Keratinocyte (primary cell): ENCODE measurements around the gene ZNF423. TPM values are rescaled to one million over a fixed set of nuclear protein-coding genes. Genes with fewer than 3 reads are reported as not detected.

ENCODE experiments used
- DNase-seq: peaks from one replicate; pipeline ENCODE4 v3.0.0-alpha.2; 2011; ENCODE audit warnings: low read depth, missing footprints, low spot score
- FAIRE-seq: peaks from 2 replicates; lab custom pipeline; 2011; peaks lifted over from hg19 to GRCh38; lab: Jason Lieb, UNC
- H2AFZ ChIP-seq: 2 replicates; pipeline ENCODE4 v1.6.0; 2012; ENCODE audit warnings: low read length, control low read depth, inconsistent platforms; ENCODE audit not compliant: control insufficient read depth
- H3K27ac ChIP-seq: 2 replicates; pipeline ENCODE4 v1.5.1; 2011; ENCODE audit warnings: low read length; ENCODE audit not compliant: control insufficient read depth, insufficient read depth
- H3K27me3 ChIP-seq: 3 replicates; pipeline ENCODE4 v1.6.0; 2011; ENCODE audit warnings: low read length; ENCODE audit not compliant: control insufficient read depth, insufficient read depth; ENCODE audit errors: extremely low read depth
- H3K36me3 ChIP-seq, 2 experiments: 2 replicates in 1 of 2; 3 replicates in 1 of 2; pipeline ENCODE4 v1.5.1; 2011; ENCODE audit warnings: low read length in 2 of 2, mild to moderate bottlenecking in 1 of 2; ENCODE audit not compliant: control insufficient read depth in 2 of 2, insufficient read depth in 2 of 2; ENCODE audit errors: extremely low read depth in 1 of 2
- H3K4me1 ChIP-seq: 3 replicates; pipeline ENCODE4 v1.5.1; 2011; ENCODE audit warnings: low read length; ENCODE audit not compliant: control insufficient read depth, insufficient read depth; ENCODE audit errors: extremely low read depth
- H3K4me2 ChIP-seq: 3 replicates; pipeline ENCODE4 v1.6.0; 2011; ENCODE audit warnings: low read depth, low read length; ENCODE audit not compliant: control insufficient read depth, insufficient read depth; ENCODE audit errors: extremely low read depth
- H3K4me3 ChIP-seq, 3 experiments: fragments of 200-600 bp in 1 of 3; sonication (generic) in 1 of 3; 2 replicates in 2 of 3; 3 replicates in 1 of 3; pipeline ENCODE4 v1.5.1; 2011 to 2016; ENCODE audit warnings: low read length in 3 of 3, mild to moderate bottlenecking in 3 of 3, control low read depth in 2 of 3, inconsistent platforms in 1 of 3, low read depth in 1 of 3, mixed read lengths in 1 of 3, mixed run types in 1 of 3, moderate library complexity in 1 of 3; ENCODE audit not compliant: control insufficient read depth in 2 of 3, insufficient read depth in 2 of 3; ENCODE audit errors: extremely low read depth in 1 of 3
- H3K79me2 ChIP-seq: 2 replicates; pipeline ENCODE4 v1.6.0; 2012; ENCODE audit warnings: low read length; ENCODE audit not compliant: control insufficient read depth, insufficient read depth
- H3K9ac ChIP-seq: 3 replicates; pipeline ENCODE4 v1.6.0; 2011; ENCODE audit warnings: low read length; ENCODE audit not compliant: control insufficient read depth, insufficient read depth; ENCODE audit errors: extremely low read depth
- H3K9me1 ChIP-seq: 3 replicates; pipeline ENCODE4 v1.6.0; 2011; ENCODE audit warnings: low read length; ENCODE audit not compliant: control insufficient read depth, insufficient read depth; ENCODE audit errors: extremely low read depth
- H3K9me3 ChIP-seq: 2 replicates; pipeline ENCODE4 v1.5.1; 2012; ENCODE audit warnings: low read depth, low read length; ENCODE audit not compliant: control insufficient read depth
- H4K20me1 ChIP-seq: 3 replicates; pipeline ENCODE4 v1.6.0; 2011; ENCODE audit warnings: low read length; ENCODE audit not compliant: control insufficient read depth, insufficient read depth; ENCODE audit errors: extremely low read depth
- EZH2 ChIP-seq: IDR thresholded peaks from one replicate; pipeline ENCODE4 v1.6.1; 2012; ENCODE audit warnings: inconsistent platforms, mild to moderate bottlenecking, low read length, moderate library complexity
- dilution Hi-C: fragments of 300-500 bp; cut with MboI; formaldehyde crosslinking; loops from one replicate; pipeline ENCODE4 v1.7.0; 2020; ENCODE audit warnings: low sequenced_read_pairs; ENCODE audit not compliant: extremely low pct_ligation_motif_present
- polyA plus RNA-seq, 5 experiments: library from polyadenylated mRNA; depleted of rRNA in 3 of 5; stranded (reverse) in 3 of 5; stranded (forward) in 1 of 5; unstranded in 1 of 5; fragments of >200 nt; gene quantifications; 1 replicate in 1 of 5; 2 replicates in 3 of 5; 3 replicates in 1 of 5; pipeline versions ENCODE4 v1.2.1 to v1.2.3, GENCODE V29; 2011 to 2012; ENCODE audit warnings: missing spikeins in 2 of 5, low read depth in 1 of 5, low replicate concordance in 1 of 5
- TF ChIP-seq, protein P1 (sequence below), 3 experiments: IDR thresholded peaks in 1 of 3; conservative IDR thresholded peaks in 1 of 3; optimal IDR thresholded peaks in 1 of 3; 2 replicates in 2 of 3; 3 replicates in 1 of 3; pipeline versions ENCODE3 to v1.5.1; 2011; ENCODE audit warnings: low read length in 3 of 3, mild to moderate bottlenecking in 3 of 3, moderate library complexity in 2 of 3, control low read depth in 1 of 3, inconsistent platforms in 1 of 3; ENCODE audit not compliant: insufficient read depth in 2 of 3; ENCODE audit errors: extremely low read depth in 1 of 3

Gene ZNF423
- polyA plus RNA-seq, 1 donor (not counting 4 experiments of a cell fraction or from before 2014, with no cell fraction given): 0.05 TPM

DNA sequence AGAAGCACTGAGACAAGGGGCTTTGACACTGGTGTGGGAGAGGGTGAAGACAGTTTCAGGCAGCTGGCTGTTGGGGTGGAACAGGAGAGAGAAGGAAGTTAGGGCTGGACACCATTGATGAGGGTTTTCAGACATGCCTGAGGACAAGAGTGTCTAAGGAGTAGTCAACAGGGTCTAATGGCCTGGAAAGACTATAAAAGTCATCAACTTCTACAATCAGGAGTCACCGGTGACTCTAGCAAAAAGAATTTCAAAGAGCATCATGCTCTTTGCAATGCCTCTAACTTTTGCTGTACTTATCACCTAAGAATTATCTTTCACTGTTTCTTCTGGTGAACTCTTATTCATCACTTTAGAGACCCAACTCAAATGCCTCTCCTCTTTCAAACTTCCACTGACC, 268.4 kb downstream of the ZNF423 start:
- DNase-seq: no peak
- H3K27ac ChIP-seq: no peak overlapping the region
- no peak overlapping the region for H3K4me2 ChIP-seq
- no peak overlapping the region for H3K9ac ChIP-seq
- FAIRE-seq: no peak
- no peaks in the 10 kb centered on the region for H4K20me1 ChIP-seq
- no peak overlapping the region for H3K4me3 ChIP-seq
- no peak overlapping the region for H2AFZ ChIP-seq
- no peaks in the 10 kb centered on the region for H3K36me3 ChIP-seq
- H3K9me1 ChIP-seq: no peaks in the 10 kb centered on the region
- dilution Hi-C loops: no loop called here
- no peaks in the 10 kb centered on the region for H3K27me3 ChIP-seq
- TF ChIP-seq, protein P1, sequence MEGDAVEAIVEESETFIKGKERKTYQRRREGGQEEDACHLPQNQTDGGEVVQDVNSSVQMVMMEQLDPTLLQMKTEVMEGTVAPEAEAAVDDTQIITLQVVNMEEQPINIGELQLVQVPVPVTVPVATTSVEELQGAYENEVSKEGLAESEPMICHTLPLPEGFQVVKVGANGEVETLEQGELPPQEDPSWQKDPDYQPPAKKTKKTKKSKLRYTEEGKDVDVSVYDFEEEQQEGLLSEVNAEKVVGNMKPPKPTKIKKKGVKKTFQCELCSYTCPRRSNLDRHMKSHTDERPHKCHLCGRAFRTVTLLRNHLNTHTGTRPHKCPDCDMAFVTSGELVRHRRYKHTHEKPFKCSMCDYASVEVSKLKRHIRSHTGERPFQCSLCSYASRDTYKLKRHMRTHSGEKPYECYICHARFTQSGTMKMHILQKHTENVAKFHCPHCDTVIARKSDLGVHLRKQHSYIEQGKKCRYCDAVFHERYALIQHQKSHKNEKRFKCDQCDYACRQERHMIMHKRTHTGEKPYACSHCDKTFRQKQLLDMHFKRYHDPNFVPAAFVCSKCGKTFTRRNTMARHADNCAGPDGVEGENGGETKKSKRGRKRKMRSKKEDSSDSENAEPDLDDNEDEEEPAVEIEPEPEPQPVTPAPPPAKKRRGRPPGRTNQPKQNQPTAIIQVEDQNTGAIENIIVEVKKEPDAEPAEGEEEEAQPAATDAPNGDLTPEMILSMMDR (optimal IDR thresholded peaks at IDR 0.05 in 1 of 3, IDR thresholded peaks at IDR 0.05 in 1 of 3, conservative IDR thresholded peaks at IDR 0.05 in 1 of 3; ENCODE audit: extremely low read depth in 1 of 3, insufficient read depth in 2 of 3, low read length in 3 of 3): no peak
- no peak for TF ChIP-seq EZH2
- no peaks in the 10 kb centered on the region for H3K9me3 ChIP-seq
- H3K79me2 ChIP-seq: no peaks in the 10 kb centered on the region
- H3K4me1 ChIP-seq: no peaks in the 10 kb centered on the region

DNA sequence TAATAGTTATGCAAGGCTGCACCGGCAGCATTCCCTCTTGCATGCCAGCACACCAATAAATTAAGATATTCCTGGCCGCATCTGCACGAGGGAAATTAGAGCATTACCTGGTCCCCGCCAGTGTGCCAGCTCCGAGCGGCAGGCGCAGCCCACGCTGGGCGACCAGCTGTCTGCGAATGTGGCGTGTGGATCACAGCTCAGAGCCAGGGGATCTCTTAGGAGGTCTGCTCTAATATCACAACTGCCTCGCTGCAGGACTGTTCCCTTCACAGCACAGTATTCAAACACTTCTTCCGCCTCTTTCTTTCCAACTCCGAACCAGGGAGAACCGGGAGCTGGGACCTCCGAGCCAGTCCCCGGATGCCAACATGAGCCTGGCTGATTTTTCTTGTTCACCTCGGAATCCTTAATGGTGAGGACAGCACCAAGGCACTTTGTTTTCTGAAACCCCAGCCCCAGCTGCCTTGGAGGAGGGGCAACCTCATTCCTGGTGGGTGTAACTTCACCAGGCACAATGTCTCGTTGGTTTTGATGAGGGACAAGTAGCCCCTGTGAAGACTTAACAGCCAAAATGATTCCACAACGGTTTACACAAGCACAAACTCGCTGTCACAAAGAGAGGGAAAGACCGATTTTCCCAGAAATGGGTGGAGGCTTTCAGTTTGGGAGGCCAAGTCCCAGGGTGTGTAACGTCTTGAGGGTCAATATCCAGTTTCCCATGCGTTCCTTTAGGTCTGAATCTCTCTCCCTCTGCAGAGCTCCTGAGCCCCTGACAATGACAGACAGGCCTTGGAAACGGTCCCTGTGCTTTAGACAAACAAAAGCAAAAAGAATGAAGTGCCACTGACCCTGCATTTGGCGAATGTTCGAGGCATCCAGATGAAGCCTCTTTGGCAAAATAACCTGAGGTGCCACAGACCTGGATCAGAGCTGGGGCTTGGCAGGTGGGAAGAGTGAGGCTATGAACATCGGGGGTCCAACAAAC, 269.2 kb downstream of the ZNF423 start:
- H3K27me3 ChIP-seq: no peaks in the 10 kb centered on the region
- no peak for DNase-seq
- H3K9me1 ChIP-seq: no peaks in the 10 kb centered on the region
- dilution Hi-C loops: no loop called here
- H3K4me1 ChIP-seq: no peaks in the 10 kb centered on the region
- no peaks in the 10 kb centered on the region for H4K20me1 ChIP-seq
- TF ChIP-seq, protein P1 (optimal IDR thresholded peaks at IDR 0.05 in 1 of 3, IDR thresholded peaks at IDR 0.05 in 1 of 3, conservative IDR thresholded peaks at IDR 0.05 in 1 of 3; ENCODE audit: extremely low read depth in 1 of 3, insufficient read depth in 2 of 3, low read length in 3 of 3): no peak
- TF ChIP-seq EZH2: peak; percentile 35
- H3K36me3 ChIP-seq: no peaks in the 10 kb centered on the region
- H3K27ac ChIP-seq: no peak overlapping the region
- H3K9me3 ChIP-seq: no peaks in the 10 kb centered on the region
- FAIRE-seq: no peak
- H3K79me2 ChIP-seq: no peaks in the 10 kb centered on the region
- no peak overlapping the region for H2AFZ ChIP-seq
- no peak overlapping the region for H3K9ac ChIP-seq
- no peak overlapping the region for H3K4me2 ChIP-seq
- no peak overlapping the region for H3K4me3 ChIP-seq
